Measurements from ENCODE around the gene AP3S2. TPM values are rescaled to one million over a fixed set of nuclear protein-coding genes. Genes with fewer than 3 reads are reported as not detected.
"Not testable (repeated sequence)": the region's sequence is repeated elsewhere in the genome, so short reads cannot be mapped to it uniquely, and the experiment has no call there.

AP3S2 gene
- total RNA-seq, result 10 to 100 TPM; 20.9 to 90.0 (median 72.6) TPM

GRCh38 chr15:89893696-89894447 is at the start of gene AP3S2:
AP3S2 (minus strand) TSS chr15:89893994; CDS start chr15:89893949, 45 bp downstream.
- Histone ChIP-seq H3K4me3 (peak within 1 kb of the TSS; percentile 62 to 96 (median 74)), H3K27me3 (no peaks in the 10 kb centered on the region), H3K27ac (peak within 1 kb of the TSS; percentile 90 to 97 (median 92)), H3K9me3 (no peaks in the 10 kb centered on the region), H3K36me3 (no peaks in the 10 kb centered on the region), H3K4me1 (peaks cover 7 to 30% (median 16%) of the 10 kb centered on the region in 4 donors)
- intact Hi-C loops (cut with DNase I; ENCODE audit: low total_unique reads), result no loop called here
- TF ChIP-seq EP300 (IDR thresholded peaks at IDR 0.05; ENCODE audit: low read depth), result no peak
- TF ChIP-seq POLR2A (IDR thresholded peaks at IDR 0.05), result peak; percentile 78
- no peak for TF ChIP-seq CTCF (IDR thresholded peaks at IDR 0.05)
- peak; percentile 82 to 91 (median 86) for TF ChIP-seq POLR2AphosphoS5 (IDR thresholded peaks at IDR 0.05)
- in situ Hi-C loops (cut with MboI; ENCODE audit: low pct_ligation_motif_present in 1 of 4, low pct_unique_long_range_greater_than_20kb in 1 of 4, low sequenced_read_pairs in 3 of 4), result loop anchor here in 2 of 4 donors (5.0 to 10.0 kb wide), 2 partner anchors 178 to 181 kb away; no protein-coding TSS in a partner anchor
- peak; percentile 93 for DNase-seq
- WGBS, 2 donors (ENCODE audit: low coverage in 1 of 2), result 0 to 1% methylated on average over 5 to 57 of the region's 62 CpGs

- 86 to 89% methylated on average over 2 to 3 of the region's 3 CpGs for WGBS, 2 donors (ENCODE audit: low coverage in 1 of 2)
- Histone ChIP-seq H3K4me1 (peaks cover 0 to 9% (median 0%) of the 10 kb centered on the region in 4 donors), H3K36me3 (no peaks in the 10 kb centered on the region), H3K4me3 (no peak overlapping the region), H3K27me3 (no peaks in the 10 kb centered on the region), H3K9me3 (no peaks in the 10 kb centered on the region), H3K27ac (no peak overlapping the region)
- in situ Hi-C loops (cut with MboI; ENCODE audit: low pct_ligation_motif_present in 1 of 4, low pct_unique_long_range_greater_than_20kb in 1 of 4, low sequenced_read_pairs in 3 of 4) (no loop called here), intact Hi-C loops (cut with DNase I; ENCODE audit: low total_unique reads) (no loop called here)
- DNase-seq, result no peak
- TF ChIP-seq CTCF (IDR thresholded peaks at IDR 0.05) (no peak), POLR2AphosphoS5 (IDR thresholded peaks at IDR 0.05) (no peak), POLR2A (IDR thresholded peaks at IDR 0.05) (no peak), EP300 (IDR thresholded peaks at IDR 0.05; ENCODE audit: low read depth) (no peak)
Observed at GRCh38 chr15:89939910-89940309, 46.1 kb upstream of the AP3S2 start.

- intact Hi-C loops (cut with DNase I; ENCODE audit: low total_unique reads); H3K27ac ChIP-seq; H3K27me3 ChIP-seq; H3K4me1 ChIP-seq; H3K4me3 ChIP-seq; H3K36me3 ChIP-seq; H3K9me3 ChIP-seq; DNase-seq; in situ Hi-C loops (cut with MboI; ENCODE audit: low pct_ligation_motif_present in 1 of 4, low pct_unique_long_range_greater_than_20kb in 1 of 4, low sequenced_read_pairs in 3 of 4): not testable (repeated sequence)
- 85 to 100% methylated on average over 2 of the region's 2 CpGs for WGBS, 2 donors (ENCODE audit: low coverage in 1 of 2)
Observed at GRCh38 chr15:89939377-89939776, 45.6 kb upstream of the AP3S2 start.

GRCh38 chr15:89937365-89938350 is 43.9 kb upstream of the AP3S2 start:
- intact Hi-C loops (cut with DNase I; ENCODE audit: low total_unique reads), result no loop called here
- H3K36me3 ChIP-seq, result no peaks in the 10 kb centered on the region
- H3K4me3 ChIP-seq, result no peak overlapping the region
- H3K27ac ChIP-seq, result no peak overlapping the region
- no peaks in the 10 kb centered on the region for H3K9me3 ChIP-seq
- WGBS, 2 donors (ENCODE audit: low coverage in 1 of 2), result 69 to 70% methylated on average over 6 to 10 of the region's 10 CpGs
- in situ Hi-C loops (cut with MboI; ENCODE audit: low pct_ligation_motif_present in 1 of 4, low pct_unique_long_range_greater_than_20kb in 1 of 4, low sequenced_read_pairs in 3 of 4), result no loop called here
- H3K4me1 ChIP-seq, result no peaks in the 10 kb centered on the region
- no peak for TF ChIP-seq EP300 (IDR thresholded peaks at IDR 0.05; ENCODE audit: low read depth)
- TF ChIP-seq POLR2A (IDR thresholded peaks at IDR 0.05), result no peak
- TF ChIP-seq CTCF (IDR thresholded peaks at IDR 0.05), result no peak
- TF ChIP-seq POLR2AphosphoS5 (IDR thresholded peaks at IDR 0.05), result no peak
- DNase-seq, result no peak
- H3K27me3 ChIP-seq, result no peaks in the 10 kb centered on the region

Data from transverse colon (tissue), 4 donors.